Hepatocyte (in vitro differentiated cells): ENCODE measurements around the gene SNCG. TPM values are rescaled to one million over a fixed set of nuclear protein-coding genes. Genes with fewer than 3 reads are reported as not detected.

ENCODE experiments used
- DNase-seq: peaks from one replicate; pipeline ENCODE4 v3.0.0-alpha.2; 2016; ENCODE audit warnings: low spot score
- H2AFZ ChIP-seq: fragments of 200-600 bp; sonication (generic); 2 replicates; pipeline ENCODE4 v1.6.0; 2016; ENCODE audit warnings: antibody characterized with exemption, mild to moderate bottlenecking
- H3K27ac ChIP-seq: fragments of 200-600 bp; sonication (generic); 2 replicates; pipeline ENCODE4 v1.5.1; 2016; ENCODE audit warnings: mild to moderate bottlenecking
- H3K27me3 ChIP-seq: fragments of 200-600 bp; sonication (generic); 2 replicates; pipeline ENCODE4 v1.6.1; 2016
- H3K36me3 ChIP-seq: fragments of 200-600 bp; sonication (generic); replicated peaks from 2 replicates; pipeline ENCODE4 v1.5.1; 2016; ENCODE audit warnings: low read depth; ENCODE audit not compliant: insufficient read depth
- H3K4me1 ChIP-seq: fragments of 200-600 bp; sonication (generic); 2 replicates; pipeline ENCODE4 v1.5.1; 2016; ENCODE audit warnings: mild to moderate bottlenecking, moderate library complexity; ENCODE audit not compliant: insufficient read depth
- H3K4me2 ChIP-seq: fragments of 200-600 bp; sonication (generic); 2 replicates; pipeline ENCODE4 v1.6.0; 2016
- H3K4me3 ChIP-seq: fragments of 200-600 bp; sonication (generic); 2 replicates; pipeline ENCODE4 v1.5.1; 2016; ENCODE audit warnings: mild to moderate bottlenecking
- H3K79me2 ChIP-seq: fragments of 200-600 bp; sonication (generic); 2 replicates; pipeline ENCODE4 v1.6.0; 2017; ENCODE audit warnings: mild to moderate bottlenecking
- H3K9me2 ChIP-seq: fragments of 200-600 bp; sonication (generic); replicated peaks from 2 replicates; pipeline ENCODE4 v1.6.0; 2017; ENCODE audit warnings: mild to moderate bottlenecking; ENCODE audit not compliant: insufficient read depth
- H3K9me3 ChIP-seq: fragments of 200-600 bp; sonication (generic); 2 replicates; pipeline ENCODE4 v1.5.1; 2016; ENCODE audit warnings: low read depth, mild to moderate bottlenecking
- H4K20me1 ChIP-seq: fragments of 200-600 bp; sonication (generic); 2 replicates; pipeline ENCODE4 v1.6.0; 2016; ENCODE audit warnings: mild to moderate bottlenecking; ENCODE audit not compliant: insufficient read depth, poor library complexity, severe bottlenecking
- CTCF ChIP-seq: fragments of 200-600 bp; sonication (generic); IDR thresholded peaks from 2 replicates; pipeline ENCODE4 v1.5.1; 2016; ENCODE audit warnings: antibody characterized with exemption, mild to moderate bottlenecking; ENCODE audit not compliant: poor library complexity
- EZH2 ChIP-seq: fragments of 200-600 bp; sonication (generic); IDR thresholded peaks from 2 replicates; pipeline ENCODE4 v1.6.1; 2016; ENCODE audit warnings: antibody characterized with exemption, mild to moderate bottlenecking, borderline replicate concordance
- EZH2phosphoT487 ChIP-seq: fragments of 200-600 bp; sonication (generic); IDR thresholded peaks from one replicate; pipeline ENCODE4 v1.6.1; 2018; ENCODE audit warnings: antibody characterized with exemption, mild to moderate bottlenecking, low read depth, moderate library complexity; ENCODE audit not compliant: unreplicated experiment, severe bottlenecking
- WGBS: methylation state at CpG from one replicate; pipeline ENCODE4 v1.1.6; 2016; ENCODE audit warnings: low lambda C conversion rate; ENCODE audit errors: missing lambda C conversion rate; 5-methylcytosine and 5-hydroxymethylcytosine counted together
- polyA plus RNA-seq: library from polyadenylated mRNA; unstranded; fragments of >200 nt; fragmentation: Nextera tagmentation; extraction: Ambion mirVana; gene quantifications from 2 replicates; pipeline ENCODE4 v1.2.1, GENCODE V29; 2016
- total RNA-seq: library from RNA; depleted of rRNA; stranded (reverse); fragments of >200 nt; gene quantifications from 2 replicates; pipeline ENCODE4 v1.2.3, GENCODE V29; 2014

SNCG gene
- total and polyA plus RNA-seq, 2 experiments from 2014 or later: 12.1 to 18.5 TPM

GRCh38 chr10:86941991-86942421 lies 16.4 kb upstream of the SNCG start:
- no peak for DNase-seq
- Histone ChIP-seq H3K79me2 (no peaks in the 10 kb centered on the region), H3K4me1 (no peaks in the 10 kb centered on the region), H4K20me1 (no peaks in the 10 kb centered on the region), H3K27ac (no peak overlapping the region), H3K4me3 (no peak overlapping the region), H2AFZ (no peak overlapping the region), H3K9me3 (no peaks in the 10 kb centered on the region), H3K36me3 (no peaks in the 10 kb centered on the region), H3K4me2 (no peak overlapping the region), H3K27me3 (no peaks in the 10 kb centered on the region), H3K9me2 (no peaks in the 10 kb centered on the region)
- TF ChIP-seq EZH2phosphoT487 (no peak), EZH2 (no peak), CTCF (no peak)
- 94% methylated on average over 14 of the region's 14 CpGs for WGBS

GRCh38 chr10:86942441-86943315 lies 15.7 kb upstream of the SNCG start:
- Histone ChIP-seq H3K79me2 (no peaks in the 10 kb centered on the region), H3K27me3 (no peaks in the 10 kb centered on the region), H3K4me3 (no peak overlapping the region), H3K9me3 (no peaks in the 10 kb centered on the region), H3K9me2 (no peaks in the 10 kb centered on the region), H3K4me1 (no peaks in the 10 kb centered on the region), H3K27ac (no peak overlapping the region), H3K36me3 (no peaks in the 10 kb centered on the region), H3K4me2 (no peak overlapping the region), H2AFZ (no peak overlapping the region), H4K20me1 (no peaks in the 10 kb centered on the region)
- DNase-seq: no peak
- TF ChIP-seq EZH2 (no peak), EZH2phosphoT487 (no peak), CTCF (no peak)
- 95% methylated on average over 91 of the region's 94 CpGs for WGBS

- no peak for TF ChIP-seq CTCF
- TF ChIP-seq EZH2: no peak
- TF ChIP-seq EZH2phosphoT487: no peak
- H3K27ac ChIP-seq: no peak overlapping the region
- no peaks in the 10 kb centered on the region for H3K4me1 ChIP-seq
- H3K4me3 ChIP-seq: no peak overlapping the region
- H3K9me3 ChIP-seq: no peaks in the 10 kb centered on the region
- no peaks in the 10 kb centered on the region for H3K79me2 ChIP-seq
- H2AFZ ChIP-seq: no peak overlapping the region
- H3K36me3 ChIP-seq: no peaks in the 10 kb centered on the region
- WGBS: 96% methylated on average over 30 of the region's 30 CpGs
- no peaks in the 10 kb centered on the region for H4K20me1 ChIP-seq
- no peaks in the 10 kb centered on the region for H3K9me2 ChIP-seq
- no peaks in the 10 kb centered on the region for H3K27me3 ChIP-seq
- H3K4me2 ChIP-seq: no peak overlapping the region
- DNase-seq: no peak
Measured at GRCh38 chr10:86943316-86944030, 14.9 kb upstream of the SNCG start.
